Glomerular visceral epithelial cell (primary cell): ENCODE data around the gene PPBP.

Source experiments
- DNase-seq: peaks from one replicate; pipeline ENCODE4 v3.0.0-alpha.2; 2016; ENCODE audit errors: extremely low spot score

The PPBP gene

GRCh38 chr4:73948291-73948690, 39.7 kb downstream of the PPBP start:
- no peak for DNase-seq

- no peak for DNase-seq
These were observed 40.6 kb downstream of the PPBP start for GRCh38 chr4:73947239-73947985.

- DNase-seq, result no peak
These were observed 42.1 kb downstream of the PPBP start for GRCh38 chr4:73945674-73946449.

GRCh38 chr4:73945140-73945539, 42.9 kb downstream of the PPBP start:
- DNase-seq, result no peak

GRCh38 chr4:73944061-73944875, 43.7 kb downstream of the PPBP start:
- DNase-seq, result no peak

GRCh38 chr4:73943555-73943954, 44.4 kb downstream of the PPBP start:
- DNase-seq, result no peak

- DNase-seq, result no peak
These were observed 51.0 kb downstream of the PPBP start for GRCh38 chr4:73936969-73937368.
